Loucy (cell line): ENCODE results near the gene SLC39A11.

ENCODE experiments used
- H2AFZ ChIP-seq: fragments of 200-600 bp; sonication (generic); 2 replicates; pipeline ENCODE4 v1.6.0; 2016; ENCODE audit warnings: antibody characterized with exemption, mild to moderate bottlenecking, low read length, moderate library complexity
- H3F3A ChIP-seq: fragments of 200-600 bp; 2 replicates; pipeline ENCODE4 v1.6.0; 2016; ENCODE audit warnings: antibody characterized with exemption, low read depth, mild to moderate bottlenecking
- H3K27me3 ChIP-seq: fragments of 200-600 bp; sonication (generic); 2 replicates; pipeline ENCODE4 v1.6.1; 2014; ENCODE audit warnings: low read length, mild to moderate bottlenecking; ENCODE audit not compliant: insufficient read depth, poor library complexity, severe bottlenecking
- H3K36me3 ChIP-seq: fragments of 200-600 bp; sonication (generic); 2 replicates; pipeline ENCODE4 v1.6.1; 2016; ENCODE audit warnings: low read length; ENCODE audit not compliant: insufficient read depth
- H3K4me1 ChIP-seq: fragments of 200-600 bp; sonication (generic); 2 replicates; pipeline ENCODE4 v1.5.1; 2014; ENCODE audit warnings: low read length, mild to moderate bottlenecking; ENCODE audit not compliant: insufficient read depth, poor library complexity, severe bottlenecking
- H3K4me2 ChIP-seq: fragments of 200-600 bp; sonication (generic); 2 replicates; pipeline ENCODE4 v1.6.0; 2014; ENCODE audit warnings: antibody characterized with exemption, low read length, low read depth, mild to moderate bottlenecking; ENCODE audit not compliant: poor library complexity, severe bottlenecking
- H3K4me3 ChIP-seq: fragments of 200-600 bp; sonication (generic); 2 replicates; pipeline ENCODE4 v1.5.1; 2014; ENCODE audit warnings: low read length, mild to moderate bottlenecking, mixed read lengths; ENCODE audit not compliant: poor library complexity, severe bottlenecking
- H3K79me2 ChIP-seq: fragments of 200-600 bp; sonication (generic); 2 replicates; pipeline ENCODE4 v1.6.1; 2014; ENCODE audit warnings: low read length; ENCODE audit not compliant: insufficient read depth
- H3K9ac ChIP-seq: fragments of 200-600 bp; sonication (generic); 2 replicates; pipeline ENCODE4 v1.6.0; 2014; ENCODE audit warnings: mild to moderate bottlenecking, low read depth, low read length, moderate library complexity; ENCODE audit not compliant: poor library complexity, severe bottlenecking
- H3K9me2 ChIP-seq: fragments of 200-600 bp; sonication (generic); replicated peaks from 2 replicates; pipeline ENCODE4 v1.6.1; 2016; ENCODE audit warnings: low read depth, low read length, mixed read lengths
- H3K9me3 ChIP-seq: fragments of 200-600 bp; sonication (generic); 2 replicates; pipeline ENCODE4 v1.6.1; 2014; ENCODE audit warnings: mild to moderate bottlenecking, antibody characterized with exemption, low read length, low read depth; ENCODE audit not compliant: insufficient read depth
- H4K20me1 ChIP-seq: fragments of 200-600 bp; sonication (generic); 2 replicates; pipeline ENCODE4 v1.6.0; 2014; ENCODE audit warnings: antibody characterized with exemption, low read length, mild to moderate bottlenecking; ENCODE audit not compliant: insufficient read depth, poor library complexity, severe bottlenecking
- CTCF ChIP-seq: fragments of 200-600 bp; sonication (generic); conservative IDR thresholded peaks from 2 replicates; pipeline ENCODE4 v1.5.1; 2014; ENCODE audit warnings: mild to moderate bottlenecking, antibody characterized with exemption, low read length
- EZH2phosphoT487 ChIP-seq: fragments of 200-600 bp; IDR thresholded peaks from 2 replicates; pipeline ENCODE4 v1.6.1; 2018; ENCODE audit warnings: antibody characterized with exemption, mild to moderate bottlenecking, moderate library complexity, borderline replicate concordance

SLC39A11 gene

GRCh38 chr17:72715906-72716572 is 376.4 kb downstream of the SLC39A11 start:
- Histone ChIP-seq H2AFZ (no peak overlapping the region), H4K20me1 (no peaks in the 10 kb centered on the region), H3K4me1 (peaks cover 18% of the 10 kb centered on the region), H3K36me3 (no peaks in the 10 kb centered on the region; the same call in 1 of the 2 replicates), H3K9me3 (no peaks in the 10 kb centered on the region), H3F3A (no peaks in the 10 kb centered on the region), H3K4me3 (no peak overlapping the region), H3K27me3 (no peaks in the 10 kb centered on the region), H3K9me2 (no peaks in the 10 kb centered on the region), H3K9ac (no peak overlapping the region), H3K4me2 (no peak overlapping the region), H3K79me2 (no peaks in the 10 kb centered on the region)
- TF ChIP-seq CTCF (no peak), EZH2phosphoT487 (no peak)

- no peaks in the 10 kb centered on the region for H4K20me1 ChIP-seq
- H3K9ac ChIP-seq = no peak overlapping the region
- H3K9me2 ChIP-seq = no peaks in the 10 kb centered on the region
- no peak overlapping the region for H3K4me3 ChIP-seq
- peaks cover 5% of the 10 kb centered on the region for H3K4me1 ChIP-seq
- no peaks in the 10 kb centered on the region for H3K9me3 ChIP-seq
- TF ChIP-seq EZH2phosphoT487 (no peak), CTCF (no peak)
- H3K36me3 ChIP-seq = no peaks in the 10 kb centered on the region; the same call in 1 of the 2 replicates
- H2AFZ ChIP-seq = no peak overlapping the region
- no peaks in the 10 kb centered on the region for H3K79me2 ChIP-seq
- H3K4me2 ChIP-seq = no peak overlapping the region
- H3K27me3 ChIP-seq = no peaks in the 10 kb centered on the region
- no peaks in the 10 kb centered on the region for H3F3A ChIP-seq
Observed at GRCh38 chr17:72714357-72714966, 378.0 kb downstream of the SLC39A11 start.

GRCh38 chr17:72713701-72714100 is 378.8 kb downstream of the SLC39A11 start:
- Histone ChIP-seq H3K4me1 (no peaks in the 10 kb centered on the region), H3K36me3 (no peaks in the 10 kb centered on the region; the same call in 1 of the 2 replicates), H3K27me3 (no peaks in the 10 kb centered on the region), H2AFZ (no peak overlapping the region), H3K4me2 (no peak overlapping the region), H3K9ac (no peak overlapping the region), H3K9me2 (no peaks in the 10 kb centered on the region), H4K20me1 (no peaks in the 10 kb centered on the region), H3K4me3 (no peak overlapping the region), H3K79me2 (no peaks in the 10 kb centered on the region), H3K9me3 (no peaks in the 10 kb centered on the region), H3F3A (no peaks in the 10 kb centered on the region)
- TF ChIP-seq EZH2phosphoT487 (no peak), CTCF (no peak)
